Trophoblast cell (in vitro differentiated cells and primary cell): Measurements from ENCODE around the gene ADD2. TPM values are rescaled to one million over a fixed set of nuclear protein-coding genes. Genes with fewer than 3 reads are reported as not detected.

Experiments
- DNase-seq, 2 donors: peaks; one replicate each; pipeline ENCODE4 v3.0.0-alpha.2; 2016
- H2AFZ ChIP-seq: 2 replicates; pipeline ENCODE4 v1.6.1; 2013; ENCODE audit warnings: low read length, moderate library complexity, mild to moderate bottlenecking; ENCODE audit not compliant: insufficient read depth, poor library complexity
- H2AK5ac ChIP-seq: 2 replicates; pipeline ENCODE4 v1.6.1; 2013; ENCODE audit warnings: mild to moderate bottlenecking, low read length
- H2BK120ac ChIP-seq: 2 replicates; pipeline ENCODE4 v1.6.1; 2013; ENCODE audit warnings: low read length, mild to moderate bottlenecking, moderate library complexity; ENCODE audit not compliant: insufficient read depth, poor library complexity
- H2BK12ac ChIP-seq: 2 replicates; pipeline ENCODE4 v1.6.1; 2013; ENCODE audit warnings: mild to moderate bottlenecking, low read length, moderate library complexity
- H2BK5ac ChIP-seq: 2 replicates; pipeline ENCODE4 v1.6.1; 2013; ENCODE audit warnings: low read length, low read depth, moderate library complexity, mild to moderate bottlenecking; ENCODE audit not compliant: poor library complexity
- H3K14ac ChIP-seq: 2 replicates; pipeline ENCODE4 v1.6.1; 2013; ENCODE audit warnings: mild to moderate bottlenecking, low read length
- H3K18ac ChIP-seq: 2 replicates; pipeline ENCODE4 v1.6.1; 2013; ENCODE audit warnings: mild to moderate bottlenecking, low read length
- H3K23ac ChIP-seq: 2 replicates; pipeline ENCODE4 v1.6.1; 2013; ENCODE audit warnings: low read length
- H3K27ac ChIP-seq: 2 replicates; pipeline ENCODE4 v1.5.1; 2013; ENCODE audit warnings: low read depth, mild to moderate bottlenecking, inconsistent platforms, low read length, moderate library complexity
- H3K27me3 ChIP-seq: 2 replicates; pipeline ENCODE4 v1.6.1; 2013; ENCODE audit warnings: inconsistent platforms, mild to moderate bottlenecking, low read length, moderate library complexity; ENCODE audit not compliant: insufficient read depth
- H3K36me3 ChIP-seq, 2 experiments: 1 replicate in 1 of 2; 2 replicates in 1 of 2; pipeline ENCODE4 v1.6.1; 2013; ENCODE audit warnings: low read length in 2 of 2, mild to moderate bottlenecking in 2 of 2, moderate library complexity in 1 of 2; ENCODE audit not compliant: insufficient read depth in 2 of 2, control insufficient read depth in 1 of 2
- H3K4ac ChIP-seq: 2 replicates; pipeline ENCODE4 v1.6.1; 2013; ENCODE audit warnings: low read depth, mild to moderate bottlenecking, low read length, moderate library complexity
- H3K4me1 ChIP-seq, 2 experiments: 1 replicate in 1 of 2; 2 replicates in 1 of 2; pipeline ENCODE4 v1.6.1; 2013; ENCODE audit warnings: low read length in 2 of 2, mild to moderate bottlenecking in 2 of 2, moderate library complexity in 1 of 2; ENCODE audit not compliant: insufficient read depth in 2 of 2, control insufficient read depth in 1 of 2
- H3K4me2 ChIP-seq: 2 replicates; pipeline ENCODE4 v1.6.1; 2013; ENCODE audit warnings: inconsistent platforms, mild to moderate bottlenecking, low read length, moderate library complexity
- H3K4me3 ChIP-seq: 2 replicates; pipeline ENCODE4 v1.5.1; 2013; ENCODE audit warnings: mild to moderate bottlenecking, low read depth, low read length, inconsistent platforms
- H3K79me1 ChIP-seq: one replicate; pipeline ENCODE4 v1.6.1; 2013; ENCODE audit warnings: low read length
- H3K79me2 ChIP-seq: 2 replicates; pipeline ENCODE4 v1.6.1; 2013; ENCODE audit warnings: low read length, mild to moderate bottlenecking; ENCODE audit not compliant: control insufficient read depth, insufficient read depth, poor library complexity
- H3K9ac ChIP-seq: 2 replicates; pipeline ENCODE4 v1.6.1; 2013; ENCODE audit warnings: mild to moderate bottlenecking, low read length
- H3K9me3 ChIP-seq: 2 replicates; pipeline ENCODE4 v1.6.1; 2013; ENCODE audit warnings: low read depth, mild to moderate bottlenecking, control low read depth, inconsistent platforms, low read length; ENCODE audit not compliant: insufficient read depth
- H4K12ac ChIP-seq: 2 replicates; pipeline ENCODE4 v1.6.1; 2013; ENCODE audit warnings: low read depth, mild to moderate bottlenecking, low read length, moderate library complexity
- H4K8ac ChIP-seq: 2 replicates; pipeline ENCODE4 v1.6.1; 2013; ENCODE audit warnings: low read depth, mild to moderate bottlenecking, low read length, moderate library complexity
- H4K91ac ChIP-seq: one replicate; pipeline ENCODE4 v1.6.1; 2013; ENCODE audit warnings: low read depth, mild to moderate bottlenecking, low read length, moderate library complexity
- WGBS: extraction: QIAGEN DNeasy Blood & Tissue Kit; methylation state at CpG from one replicate; pipeline ENCODE4 v1.1.7; 2013; ENCODE audit warnings: missing lambda C conversion rate; ENCODE audit not compliant: insufficient read length, insufficient coverage; ENCODE audit errors: extremely low coverage; 5-methylcytosine and 5-hydroxymethylcytosine counted together
- polyA plus RNA-seq: library from polyadenylated mRNA; stranded (reverse); fragments of 200-250 nt; gene quantifications from 2 replicates; pipeline ENCODE4 v1.2.3, GENCODE V29; 2013

ADD2 gene, protein sequence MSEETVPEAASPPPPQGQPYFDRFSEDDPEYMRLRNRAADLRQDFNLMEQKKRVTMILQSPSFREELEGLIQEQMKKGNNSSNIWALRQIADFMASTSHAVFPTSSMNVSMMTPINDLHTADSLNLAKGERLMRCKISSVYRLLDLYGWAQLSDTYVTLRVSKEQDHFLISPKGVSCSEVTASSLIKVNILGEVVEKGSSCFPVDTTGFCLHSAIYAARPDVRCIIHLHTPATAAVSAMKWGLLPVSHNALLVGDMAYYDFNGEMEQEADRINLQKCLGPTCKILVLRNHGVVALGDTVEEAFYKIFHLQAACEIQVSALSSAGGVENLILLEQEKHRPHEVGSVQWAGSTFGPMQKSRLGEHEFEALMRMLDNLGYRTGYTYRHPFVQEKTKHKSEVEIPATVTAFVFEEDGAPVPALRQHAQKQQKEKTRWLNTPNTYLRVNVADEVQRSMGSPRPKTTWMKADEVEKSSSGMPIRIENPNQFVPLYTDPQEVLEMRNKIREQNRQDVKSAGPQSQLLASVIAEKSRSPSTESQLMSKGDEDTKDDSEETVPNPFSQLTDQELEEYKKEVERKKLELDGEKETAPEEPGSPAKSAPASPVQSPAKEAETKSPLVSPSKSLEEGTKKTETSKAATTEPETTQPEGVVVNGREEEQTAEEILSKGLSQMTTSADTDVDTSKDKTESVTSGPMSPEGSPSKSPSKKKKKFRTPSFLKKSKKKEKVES
- polyA plus RNA-seq = 0.56 and 0.63 TPM in 2 replicates

DNA sequence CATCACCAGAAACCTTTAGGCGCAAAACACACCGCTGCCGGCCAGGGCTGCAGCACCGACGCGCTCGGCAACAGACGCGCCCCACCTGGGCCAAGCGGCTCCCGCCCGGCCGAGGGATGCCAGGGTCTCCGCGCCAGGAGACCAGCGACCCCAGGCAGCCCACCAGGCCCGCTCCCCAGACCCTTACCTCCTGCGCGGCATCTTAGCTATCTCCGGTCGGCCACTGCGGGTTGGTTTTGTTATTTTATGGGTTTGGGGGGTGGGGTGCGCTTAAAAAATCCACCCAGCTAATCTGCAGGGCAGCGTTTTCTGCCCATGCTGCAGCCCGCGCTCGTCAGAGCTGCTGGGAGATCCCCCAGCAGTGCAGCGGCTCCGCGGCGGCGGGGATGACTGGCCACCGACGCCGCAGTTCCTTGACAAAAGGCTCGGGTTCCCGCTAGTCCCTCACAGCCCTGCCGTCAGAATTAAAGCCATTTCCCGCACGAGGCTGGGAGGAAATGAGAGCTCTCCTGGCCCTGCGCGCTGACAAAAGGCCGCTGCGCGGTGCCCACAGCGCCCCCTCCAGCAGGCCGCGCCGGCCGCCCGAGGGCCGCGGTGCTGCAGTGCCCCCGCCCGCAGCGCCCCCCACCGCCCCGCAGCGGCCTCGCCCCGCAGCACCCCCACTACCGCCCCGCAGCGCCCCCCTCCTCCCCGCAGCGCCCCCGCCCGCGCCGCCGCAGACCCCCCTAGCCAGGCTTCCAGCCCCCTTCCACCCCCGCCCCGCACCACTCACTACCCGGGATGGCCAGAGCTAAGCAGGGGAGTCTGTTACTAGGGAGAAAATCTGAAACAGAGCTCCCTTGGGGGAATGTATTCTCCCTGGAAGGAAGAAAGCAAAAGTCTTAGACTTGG, at the start of gene ADD2:
TSS of gene ADD2 (minus strand) at position 502 of the 891 bp plus-strand sequence. CDS start 61,792 bp downstream, outside the sequence.
- H3K18ac ChIP-seq = no peak within 1 kb of the TSS
- H2BK120ac ChIP-seq = no peak within 1 kb of the TSS
- no peaks in the 10 kb centered on the region for H3K79me1 ChIP-seq
- peak within 1 kb of the TSS; percentile 23 for H3K9ac ChIP-seq
- peak within 1 kb of the TSS; percentile 92 for H3K4me2 ChIP-seq
- H3K27me3 ChIP-seq = peaks cover 19% of the 10 kb centered on the region
- H3K27ac ChIP-seq = no peak within 1 kb of the TSS
- no peak within 1 kb of the TSS for H3K14ac ChIP-seq
- H3K4ac ChIP-seq = no peak within 1 kb of the TSS
- no peaks in the 10 kb centered on the region for H3K79me2 ChIP-seq
- DNase-seq = peak in 1 of 2 donors; percentile 36
- WGBS = no CpG with 5 or more reads among the region's 74 CpGs
- no peaks in the 10 kb centered on the region for H3K9me3 ChIP-seq
- H4K12ac ChIP-seq = no peak within 1 kb of the TSS
- no peak within 1 kb of the TSS for H2AK5ac ChIP-seq
- H2BK5ac ChIP-seq = no peak within 1 kb of the TSS
- H2BK12ac ChIP-seq = no peak within 1 kb of the TSS
- H3K23ac ChIP-seq = no peak within 1 kb of the TSS
- no peaks in the 10 kb centered on the region for H3K36me3 ChIP-seq
- peaks cover 8 to 11% of the 10 kb centered on the region in 2 experiments for H3K4me1 ChIP-seq
- H2AFZ ChIP-seq = peak within 1 kb of the TSS; percentile 19
- peak within 1 kb of the TSS; percentile 37 for H3K4me3 ChIP-seq
- H4K8ac ChIP-seq = peak within 1 kb of the TSS; percentile 48
- no peak within 1 kb of the TSS for H4K91ac ChIP-seq

DNA sequence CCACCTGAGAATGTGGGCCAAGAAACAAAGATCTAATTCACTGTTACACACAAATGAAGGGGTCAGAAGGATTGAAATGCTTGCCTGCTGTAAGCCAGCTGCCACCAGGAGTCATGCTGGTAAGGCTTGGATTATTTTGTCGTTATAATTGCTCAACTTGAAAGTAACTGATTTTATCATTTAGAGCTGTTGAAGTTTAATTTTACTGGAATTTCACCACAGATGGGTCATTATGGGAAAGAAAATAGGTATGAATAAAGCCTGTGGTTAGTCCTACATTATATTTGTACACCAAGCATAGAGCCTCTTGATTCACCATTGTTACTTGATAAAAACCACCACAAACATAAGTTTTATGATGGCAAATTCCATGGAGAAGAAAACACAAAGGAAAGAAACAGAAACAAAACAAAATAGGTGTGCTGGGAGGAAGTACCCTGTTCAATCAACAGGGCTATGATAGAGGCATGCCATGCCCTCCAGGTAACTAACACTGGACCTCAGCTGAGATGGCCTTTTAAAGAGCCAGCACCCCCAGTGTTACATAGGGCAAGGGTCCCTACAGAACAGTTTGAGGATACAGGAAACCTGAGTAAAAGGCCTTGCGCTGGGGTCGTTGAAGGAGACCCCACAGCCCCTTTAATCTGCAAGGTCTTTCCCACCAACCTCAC, 49.4 kb upstream of the ADD2 start:
- no CpG with 5 or more reads among the region's 3 CpGs for WGBS
- Histone ChIP-seq H3K4me2 (no peak overlapping the region), H3K79me2 (no peaks in the 10 kb centered on the region), H3K36me3 (no peaks in the 10 kb centered on the region), H3K23ac (no peak overlapping the region), H3K4me3 (no peak overlapping the region), H4K91ac (no peak overlapping the region), H3K18ac (no peak overlapping the region), H3K9ac (no peak overlapping the region), H4K12ac (no peak overlapping the region), H3K14ac (no peak overlapping the region), H2BK5ac (no peak overlapping the region), H2BK120ac (no peak overlapping the region), H3K27me3 (no peaks in the 10 kb centered on the region), H2AFZ (no peak overlapping the region), H3K27ac (no peak overlapping the region), H3K9me3 (peaks cover 1% of the 10 kb centered on the region), H3K79me1 (no peaks in the 10 kb centered on the region), H4K8ac (no peak overlapping the region), H2BK12ac (no peak overlapping the region), H3K4ac (no peak overlapping the region), H2AK5ac (no peak overlapping the region), H3K4me1 (no peaks in the 10 kb centered on the region)
- peak in 1 of 2 donors; percentile 30 for DNase-seq

DNA sequence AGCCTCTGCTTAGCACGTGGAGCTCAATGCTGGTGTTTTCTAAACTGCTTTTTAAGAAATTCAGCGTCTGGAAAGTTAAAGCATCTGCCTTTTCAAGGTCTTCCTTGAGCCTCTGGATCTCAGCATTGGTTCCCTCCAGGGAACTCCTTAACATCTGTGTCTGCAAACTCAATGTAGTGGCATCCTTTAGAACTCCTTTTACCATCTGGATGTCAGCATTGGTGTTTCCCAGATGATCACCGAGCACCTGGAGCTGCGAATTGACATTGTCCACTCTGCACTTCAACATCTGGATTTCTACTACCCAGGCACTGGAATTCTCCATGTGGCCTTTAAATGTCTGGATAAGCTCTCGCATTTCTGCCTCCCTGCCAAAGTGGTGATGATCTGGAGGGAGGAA, 48.7 kb upstream of the ADD2 start:
- no peak overlapping the region for H3K4ac ChIP-seq
- H4K8ac ChIP-seq = no peak overlapping the region
- no peak overlapping the region for H4K12ac ChIP-seq
- H2AFZ ChIP-seq = no peak overlapping the region
- H2BK120ac ChIP-seq = no peak overlapping the region
- no peak overlapping the region for H4K91ac ChIP-seq
- H3K79me2 ChIP-seq = no peaks in the 10 kb centered on the region
- peaks cover 1% of the 10 kb centered on the region for H3K9me3 ChIP-seq
- no CpG with 5 or more reads among the region's 5 CpGs for WGBS
- no peak overlapping the region for H3K14ac ChIP-seq
- H2AK5ac ChIP-seq = no peak overlapping the region
- DNase-seq = no peak
- no peak overlapping the region for H3K27ac ChIP-seq
- H3K4me3 ChIP-seq = no peak overlapping the region
- no peak overlapping the region for H2BK5ac ChIP-seq
- no peak overlapping the region for H2BK12ac ChIP-seq
- no peak overlapping the region for H3K9ac ChIP-seq
- H3K36me3 ChIP-seq = no peaks in the 10 kb centered on the region
- no peak overlapping the region for H3K23ac ChIP-seq
- no peak overlapping the region for H3K18ac ChIP-seq
- no peaks in the 10 kb centered on the region for H3K27me3 ChIP-seq
- no peak overlapping the region for H3K4me2 ChIP-seq
- H3K4me1 ChIP-seq = no peaks in the 10 kb centered on the region
- H3K79me1 ChIP-seq = no peaks in the 10 kb centered on the region
